Articular chondrocyte of knee joint (primary cell): ENCODE data around the gene KNOP1. TPM values are rescaled to one million over a fixed set of nuclear protein-coding genes. Genes with fewer than 3 reads are reported as not detected.

Experiments used
- total RNA-seq: library from RNA; depleted of rRNA; stranded (reverse); fragments of >200 nt; gene quantifications from 2 replicates; pipeline ENCODE4 v1.2.3, GENCODE V29; 2012

KNOP1 gene
- 7.1 and 11.2 TPM in 2 replicates for total RNA-seq

GRCh38 chr16:19717741-19718623 lies at the start of gene KNOP1, which contains the start of gene IQCK:
KNOP1 (minus strand) TSS chr16:19718227; CDS start chr16:19715035, 3,192 bp downstream.
IQCK (plus strand) TSS chr16:19718271; CDS start chr16:19718307, 36 bp downstream.

Other genes starting within 250 kb of the KNOP1 start
- 70.0 and 76.9 TPM in 2 replicates for gene GDE1, start 196.1 kb downstream of the KNOP1 start, total RNA-seq
- 16.1 and 16.5 TPM in 2 replicates for gene CCP110, start 194.3 kb downstream of the KNOP1 start, total RNA-seq
- gene VPS35L, start 162.5 kb downstream of the KNOP1 start, total RNA-seq, result 75.9 TPM in 2 replicates
- gene IQCK, start within 50 bp of the KNOP1 start, total RNA-seq, result 8.5 and 13.1 TPM in 2 replicates
- 1.3 TPM in 2 replicates for gene GPRC5B, start 166.6 kb upstream of the KNOP1 start, total RNA-seq